Vagina (tissue), 2 donors: Measurements from ENCODE around the gene MYOD1. TPM values are rescaled to one million over a fixed set of nuclear protein-coding genes. Genes with fewer than 3 reads are reported as not detected.

Source experiments
- DNase-seq, 2 donors: peaks; one replicate each; pipeline ENCODE4 v3.0.0-alpha.2; 2017; ENCODE audit errors: extremely low spot score in 2 of 2
- H3K27ac ChIP-seq: fragments of 200-600 bp; sonication (generic); one replicate; pipeline ENCODE4 v1.5.1; 2019
- H3K27me3 ChIP-seq: fragments of 200-600 bp; sonication (generic); one replicate; pipeline ENCODE4 v1.5.1; 2019
- H3K36me3 ChIP-seq, 2 donors: fragments of 200-600 bp; sonication (generic); one replicate each; pipeline ENCODE4 v1.5.1; 2017 to 2019
- H3K4me1 ChIP-seq: fragments of 200-600 bp; sonication (generic); one replicate; pipeline ENCODE4 v1.5.1; 2019
- H3K4me3 ChIP-seq, 2 donors: fragments of 200-600 bp; sonication (generic); 1 replicate in 1 of 2; 2 replicates in 1 of 2; pipeline ENCODE4 v1.5.1; 2016 to 2019
- H3K9me3 ChIP-seq: fragments of 200-600 bp; sonication (generic); one replicate; pipeline ENCODE4 v1.5.1; 2019
- CTCF ChIP-seq, 3 experiments: fragments of 450-650 bp in 2 of 3; fragments of 200-600 bp in 1 of 3; sonication (generic) in 1 of 3; IDR thresholded peaks; one replicate each; pipeline ENCODE4 v1.5.1; 2017 to 2019; ENCODE audit warnings: antibody characterized with exemption in 3 of 3, mild to moderate bottlenecking in 2 of 3, moderate library complexity in 2 of 3
- POLR2A ChIP-seq, 2 donors: fragments of 450-650 bp; IDR thresholded peaks; one replicate each; pipeline ENCODE4 v1.6.1; 2017; ENCODE audit warnings: antibody characterized with exemption in 2 of 2, mild to moderate bottlenecking in 2 of 2, moderate library complexity in 2 of 2
- POLR2AphosphoS5 ChIP-seq, 2 donors: sonication (generic); formaldehyde crosslinking; IDR thresholded peaks; one replicate each; pipeline ENCODE4 v1.9.0; 2017; ENCODE audit warnings: antibody characterized with exemption in 2 of 2, mild to moderate bottlenecking in 2 of 2, low read depth in 1 of 2; ENCODE audit not compliant: insufficient read depth in 1 of 2
- intact Hi-C: fragments of 100-400 bp; cut with DNase I; formaldehyde crosslinking; loops from one replicate; pipeline ENCODE4 v1.15.1; 2023
- total RNA-seq: library from RNA; depleted of rRNA; stranded (reverse); fragments of >200 nt; gene quantifications from one replicate; pipeline ENCODE4 v1.2.3, GENCODE V29; 2016

The MYOD1 gene
- total RNA-seq, 1 donor from 2014 or later, result not detected

DNA sequence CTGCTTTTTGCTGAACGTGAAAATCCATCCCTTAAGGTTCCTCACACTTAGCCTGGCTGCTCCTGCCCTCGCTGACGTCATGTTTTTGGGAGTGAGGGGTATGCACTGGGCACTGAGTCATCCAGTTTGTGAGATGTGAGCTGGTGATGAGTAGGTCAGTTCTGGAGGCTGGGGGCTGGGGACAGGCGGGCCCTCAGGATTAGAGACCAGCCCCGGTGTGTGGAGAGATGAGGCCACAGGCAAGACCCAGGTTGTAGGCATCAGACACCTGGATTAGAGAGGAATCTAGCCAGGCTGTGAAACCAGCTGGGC, 24.4 kb downstream of the MYOD1 start:
- no peak for DNase-seq
- Histone ChIP-seq H3K4me3 (no peak overlapping the region), H3K27me3 (no peaks in the 10 kb centered on the region), H3K9me3 (no peaks in the 10 kb centered on the region), H3K27ac (no peak overlapping the region), H3K36me3 (no peaks in the 10 kb centered on the region), H3K4me1 (peaks cover 6% of the 10 kb centered on the region)
- TF ChIP-seq CTCF (IDR thresholded peaks at IDR 0.05) (no peak), POLR2A (IDR thresholded peaks at IDR 0.05) (no peak)
- intact Hi-C loops, result no loop called here

GRCh38 chr11:17744151-17744940, 25.0 kb downstream of the MYOD1 start:
- Histone ChIP-seq H3K27me3 (no peaks in the 10 kb centered on the region), H3K9me3 (no peaks in the 10 kb centered on the region), H3K4me1 (peaks cover 6% of the 10 kb centered on the region), H3K36me3 (no peaks in the 10 kb centered on the region), H3K27ac (no peak overlapping the region), H3K4me3 (no peak overlapping the region)
- TF ChIP-seq CTCF (IDR thresholded peaks at IDR 0.05) (no peak), POLR2AphosphoS5 (IDR thresholded peaks at IDR 0.05; ENCODE audit: insufficient read depth in 1 of 2, low read depth in 1 of 2) (no peak), POLR2A (IDR thresholded peaks at IDR 0.05) (no peak)
- DNase-seq, result no peak
- intact Hi-C loops, result no loop called here

GRCh38 chr11:17745023-17745772, 25.8 kb downstream of the MYOD1 start:
- Histone ChIP-seq H3K9me3 (no peaks in the 10 kb centered on the region), H3K36me3 (no peaks in the 10 kb centered on the region), H3K4me1 (peaks cover 6% of the 10 kb centered on the region), H3K27me3 (no peaks in the 10 kb centered on the region), H3K4me3 (no peak overlapping the region), H3K27ac (no peak overlapping the region)
- no peak for TF ChIP-seq CTCF (IDR thresholded peaks at IDR 0.05)
- no peak for TF ChIP-seq POLR2A (IDR thresholded peaks at IDR 0.05)
- TF ChIP-seq POLR2AphosphoS5 (IDR thresholded peaks at IDR 0.05; ENCODE audit: insufficient read depth in 1 of 2, low read depth in 1 of 2), result no peak
- DNase-seq, result no peak
- intact Hi-C loops, result no loop called here

DNA sequence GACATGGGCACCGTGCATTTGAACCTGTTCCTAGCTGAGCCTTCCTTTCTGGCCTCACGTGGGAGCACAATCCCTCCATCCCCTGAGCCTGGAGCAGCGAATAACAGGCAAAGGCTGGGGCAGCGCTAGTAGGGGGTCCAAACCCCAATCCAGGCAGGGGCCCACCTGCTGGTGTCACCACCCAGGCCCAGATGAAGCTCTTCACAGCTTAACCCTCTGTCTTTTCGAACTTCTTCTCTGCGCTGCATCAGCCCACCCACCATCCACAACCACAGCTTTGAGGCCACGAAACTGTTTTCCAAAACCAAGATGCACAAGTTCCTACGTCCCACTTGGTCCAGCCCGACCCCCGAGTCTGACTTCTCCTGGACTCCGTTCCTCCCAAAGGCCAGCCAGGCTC, 26.7 kb downstream of the MYOD1 start:
- no peak for TF ChIP-seq CTCF (IDR thresholded peaks at IDR 0.05)
- no peak for TF ChIP-seq POLR2AphosphoS5 (IDR thresholded peaks at IDR 0.05; ENCODE audit: insufficient read depth in 1 of 2, low read depth in 1 of 2)
- no peak for TF ChIP-seq POLR2A (IDR thresholded peaks at IDR 0.05)
- Histone ChIP-seq H3K4me3 (no peak overlapping the region), H3K36me3 (no peaks in the 10 kb centered on the region), H3K27me3 (no peaks in the 10 kb centered on the region), H3K4me1 (peaks cover 6% of the 10 kb centered on the region), H3K9me3 (no peaks in the 10 kb centered on the region), H3K27ac (no peak overlapping the region)
- intact Hi-C loops, result no loop called here
- DNase-seq, result no peak
